ENCODE data around the gene SYNE2.

Gene SYNE2

DNA sequence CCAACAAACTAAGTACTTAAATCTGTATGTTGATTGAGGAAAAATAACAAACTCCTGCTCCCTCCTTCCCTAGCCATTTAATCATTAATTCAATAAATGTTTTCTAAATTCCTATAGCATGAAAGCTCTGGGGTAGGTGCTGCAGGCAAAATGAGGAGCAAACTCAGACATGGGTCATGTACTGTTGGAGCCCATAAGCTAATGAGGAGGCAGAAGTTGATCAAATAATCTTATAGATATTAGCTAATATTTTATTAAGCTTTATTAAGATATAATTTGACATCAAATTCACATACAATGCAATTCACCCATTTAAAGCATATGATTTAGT, 70.6 kb downstream of the SYNE2 start:
- H3K4me3 ChIP-seq (ENCODE audit: control insufficient read depth, low read depth, low read length), result no peak overlapping the region
- no peak for DNase-seq (ENCODE audit: low read depth)

DNA sequence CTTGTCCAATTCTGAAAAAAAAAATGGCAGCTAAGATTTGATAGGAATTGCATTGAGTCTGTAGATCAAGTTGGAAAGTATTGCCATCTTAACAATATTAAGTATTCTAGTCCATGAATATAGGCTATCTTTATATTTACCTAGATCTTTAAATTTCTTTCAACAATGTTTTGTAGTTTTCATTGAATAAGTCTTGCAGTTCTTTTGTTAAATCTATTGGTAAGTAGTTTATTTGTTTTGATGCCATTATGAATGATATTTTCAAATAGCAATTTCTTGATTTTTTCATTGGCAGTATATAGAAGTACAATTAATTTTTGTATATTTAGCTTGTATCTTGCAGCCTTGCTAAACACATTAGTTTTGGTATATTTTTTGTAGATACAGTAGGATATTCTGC, 71.6 kb downstream of the SYNE2 start:
- DNase-seq (ENCODE audit: low read depth), result no peak
- H3K4me3 ChIP-seq (ENCODE audit: control insufficient read depth, low read depth, low read length), result no peak overlapping the region
- TF ChIP-seq, protein P1, sequence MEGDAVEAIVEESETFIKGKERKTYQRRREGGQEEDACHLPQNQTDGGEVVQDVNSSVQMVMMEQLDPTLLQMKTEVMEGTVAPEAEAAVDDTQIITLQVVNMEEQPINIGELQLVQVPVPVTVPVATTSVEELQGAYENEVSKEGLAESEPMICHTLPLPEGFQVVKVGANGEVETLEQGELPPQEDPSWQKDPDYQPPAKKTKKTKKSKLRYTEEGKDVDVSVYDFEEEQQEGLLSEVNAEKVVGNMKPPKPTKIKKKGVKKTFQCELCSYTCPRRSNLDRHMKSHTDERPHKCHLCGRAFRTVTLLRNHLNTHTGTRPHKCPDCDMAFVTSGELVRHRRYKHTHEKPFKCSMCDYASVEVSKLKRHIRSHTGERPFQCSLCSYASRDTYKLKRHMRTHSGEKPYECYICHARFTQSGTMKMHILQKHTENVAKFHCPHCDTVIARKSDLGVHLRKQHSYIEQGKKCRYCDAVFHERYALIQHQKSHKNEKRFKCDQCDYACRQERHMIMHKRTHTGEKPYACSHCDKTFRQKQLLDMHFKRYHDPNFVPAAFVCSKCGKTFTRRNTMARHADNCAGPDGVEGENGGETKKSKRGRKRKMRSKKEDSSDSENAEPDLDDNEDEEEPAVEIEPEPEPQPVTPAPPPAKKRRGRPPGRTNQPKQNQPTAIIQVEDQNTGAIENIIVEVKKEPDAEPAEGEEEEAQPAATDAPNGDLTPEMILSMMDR (IDR thresholded peaks at IDR 0.05; ENCODE audit: control insufficient read depth, insufficient read depth, low read depth, low read length, missing control alignments), result no peak

More for the DNA sequence above, 70.6 kb downstream of the SYNE2 start:
- TF ChIP-seq, protein P1 (IDR thresholded peaks at IDR 0.05; ENCODE audit: control insufficient read depth, insufficient read depth, low read depth, low read length, missing control alignments), result no peak

- TF ChIP-seq, protein P1 (IDR thresholded peaks at IDR 0.05; ENCODE audit: control insufficient read depth, insufficient read depth, low read depth, low read length, missing control alignments), result no peak
- no peak overlapping the region for H3K4me3 ChIP-seq (ENCODE audit: control insufficient read depth, low read depth, low read length)
- no peak for DNase-seq (ENCODE audit: low read depth)
These were observed 73.8 kb downstream of the SYNE2 start for GRCh38 chr14:63926641-63927040.

- no peak for DNase-seq (ENCODE audit: low read depth)
- H3K4me3 ChIP-seq (ENCODE audit: control insufficient read depth, low read depth, low read length), result no peak overlapping the region
- TF ChIP-seq, protein P1 (IDR thresholded peaks at IDR 0.05; ENCODE audit: control insufficient read depth, insufficient read depth, low read depth, low read length, missing control alignments), result no peak
These were observed 76.0 kb downstream of the SYNE2 start for GRCh38 chr14:63928744-63929174.

DNA sequence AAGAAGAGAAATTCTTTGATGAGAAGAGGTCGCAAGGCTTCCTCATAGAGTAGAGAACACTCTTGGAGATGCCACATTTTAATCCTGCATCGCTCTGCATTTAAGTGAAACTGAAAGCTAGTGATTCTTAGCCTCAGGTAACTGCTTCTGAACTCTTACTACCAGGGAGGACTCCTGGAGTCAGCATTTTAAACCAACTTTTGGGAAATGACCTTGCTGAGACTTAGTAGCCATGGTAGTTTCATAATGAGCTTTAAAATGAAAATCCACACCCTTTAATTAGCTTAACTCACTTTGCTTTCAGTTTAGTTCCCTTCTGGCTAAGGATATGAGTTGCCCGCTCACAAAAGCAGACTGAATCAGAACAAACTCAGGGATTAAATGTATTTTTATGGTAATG, 80.3 kb downstream of the SYNE2 start:
- H3K4me3 ChIP-seq (ENCODE audit: control insufficient read depth, low read depth, low read length), result no peak overlapping the region
- DNase-seq (ENCODE audit: low read depth), result no peak
- TF ChIP-seq, protein P1 (IDR thresholded peaks at IDR 0.05; ENCODE audit: control insufficient read depth, insufficient read depth, low read depth, low read length, missing control alignments), result no peak

DNA sequence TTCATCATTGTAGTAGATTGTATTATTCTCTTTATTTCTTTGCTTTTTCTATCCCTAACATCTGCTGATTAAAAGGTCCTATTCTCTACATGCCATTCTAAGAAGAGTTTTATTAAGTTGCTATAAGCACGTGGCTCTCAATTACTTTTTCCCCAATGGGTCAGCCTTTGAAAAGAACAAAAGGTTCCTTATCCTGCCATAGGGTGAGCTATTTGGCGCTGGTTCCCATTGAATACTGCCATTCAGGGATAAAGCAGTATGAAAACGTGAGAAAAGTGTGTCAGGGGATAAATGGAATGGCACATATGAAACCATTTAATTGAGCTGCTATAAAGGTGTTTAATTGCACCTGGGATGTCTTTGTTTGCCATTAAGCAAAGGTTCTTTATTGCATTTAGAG, 80.9 kb downstream of the SYNE2 start:
- no peak for DNase-seq (ENCODE audit: low read depth)
- H3K4me3 ChIP-seq (ENCODE audit: control insufficient read depth, low read depth, low read length), result no peak overlapping the region
- TF ChIP-seq, protein P1 (IDR thresholded peaks at IDR 0.05; ENCODE audit: control insufficient read depth, insufficient read depth, low read depth, low read length, missing control alignments), result no peak

Measured in AG09309 (cell line).